H9 (cell line): ENCODE data around the gene TRNT1. TPM values are rescaled to one million over a fixed set of nuclear protein-coding genes. Genes with fewer than 3 reads are reported as not detected.

Source experiments
- DNase-seq: peaks from one replicate; pipeline ENCODE4 v3.0.0-alpha.2; 2017
- H2AFZ ChIP-seq: one replicate; pipeline ENCODE4 v1.6.1; 2013; ENCODE audit warnings: mild to moderate bottlenecking, low read length, control low read depth, moderate library complexity
- H2AK5ac ChIP-seq: 2 replicates; pipeline ENCODE4 v1.6.1; 2013; ENCODE audit warnings: low read length, control low read depth, mixed read lengths; ENCODE audit not compliant: insufficient read length
- H2BK120ac ChIP-seq: one replicate; pipeline ENCODE4 v1.6.1; 2013; ENCODE audit warnings: low read depth, mild to moderate bottlenecking, low read length, control low read depth, inconsistent platforms; ENCODE audit not compliant: poor library complexity, severe bottlenecking
- H2BK12ac ChIP-seq: 2 replicates; pipeline ENCODE4 v1.6.1; 2013; ENCODE audit warnings: low read length, control low read depth, mixed read lengths, low read depth; ENCODE audit not compliant: insufficient read length
- H2BK15ac ChIP-seq: 2 replicates; pipeline ENCODE4 v1.6.1; 2013; ENCODE audit warnings: low read depth, low read length, control low read depth
- H2BK20ac ChIP-seq: one replicate; pipeline ENCODE4 v1.6.1; 2013; ENCODE audit warnings: low read depth, mild to moderate bottlenecking, low read length, control low read depth, inconsistent platforms; ENCODE audit not compliant: poor library complexity, severe bottlenecking
- H2BK5ac ChIP-seq: 2 replicates; pipeline ENCODE4 v1.6.1; 2013; ENCODE audit warnings: low read length, control low read depth, mixed read lengths; ENCODE audit not compliant: insufficient read length
- H3K14ac ChIP-seq: 2 replicates; pipeline ENCODE4 v1.6.1; 2013; ENCODE audit warnings: low read length, control low read depth; ENCODE audit not compliant: insufficient read depth
- H3K18ac ChIP-seq: 2 replicates; pipeline ENCODE4 v1.6.1; 2013; ENCODE audit warnings: low read depth, mild to moderate bottlenecking, mixed read lengths, low read length, control low read depth; ENCODE audit not compliant: insufficient read length
- H3K23ac ChIP-seq: 2 replicates; pipeline ENCODE4 v1.6.1; 2013; ENCODE audit warnings: low read length, control low read depth, mixed read lengths, low read depth; ENCODE audit not compliant: insufficient read length
- H3K23me2 ChIP-seq: 2 replicates; pipeline ENCODE4 v1.6.1; 2013; ENCODE audit warnings: low read depth, mild to moderate bottlenecking, mixed read lengths, low read length, control low read depth; ENCODE audit not compliant: insufficient read length, poor library complexity, severe bottlenecking
- H3K27ac ChIP-seq: 2 replicates; pipeline ENCODE4 v1.5.1; 2013; ENCODE audit warnings: low read length, control low read depth, mixed read lengths, low read depth; ENCODE audit not compliant: insufficient read length
- H3K27me3 ChIP-seq: 2 replicates; pipeline ENCODE4 v1.6.1; 2013; ENCODE audit warnings: low read length, control low read depth, inconsistent platforms; ENCODE audit not compliant: insufficient read depth
- H3K4ac ChIP-seq: 2 replicates; pipeline ENCODE4 v1.6.1; 2013; ENCODE audit warnings: low read depth, mild to moderate bottlenecking, control low read depth, inconsistent platforms, low read length, moderate library complexity
- H3K4me1 ChIP-seq: 2 replicates; pipeline ENCODE4 v1.6.1; 2013; ENCODE audit warnings: low read length, control low read depth, inconsistent platforms; ENCODE audit not compliant: insufficient read depth
- H3K4me2 ChIP-seq: 2 replicates; pipeline ENCODE4 v1.6.1; 2013; ENCODE audit warnings: low read length, control low read depth, mixed read lengths; ENCODE audit not compliant: insufficient read length, insufficient read depth
- H3K56ac ChIP-seq: 2 replicates; pipeline ENCODE4 v1.6.1; 2013; ENCODE audit warnings: low read depth, mild to moderate bottlenecking, mixed read lengths, low read length, control low read depth; ENCODE audit not compliant: insufficient read length
- H3K79me1 ChIP-seq: 2 replicates; pipeline ENCODE4 v1.6.1; 2013; ENCODE audit warnings: low read depth, mild to moderate bottlenecking, moderate library complexity, low read length, control low read depth, inconsistent platforms; ENCODE audit not compliant: insufficient read depth, poor library complexity, severe bottlenecking
- H3K79me2 ChIP-seq: 2 replicates; pipeline ENCODE4 v1.6.1; 2013; ENCODE audit warnings: low read length, control low read depth, inconsistent platforms; ENCODE audit not compliant: insufficient read depth
- H3K9ac ChIP-seq: 2 replicates; pipeline ENCODE4 v1.6.1; 2013; ENCODE audit warnings: low read length, control low read depth, mixed read lengths; ENCODE audit not compliant: insufficient read length; ENCODE audit errors: extremely low read depth
- H3K9me3 ChIP-seq: one replicate; pipeline ENCODE4 v1.6.1; 2013; ENCODE audit warnings: low read depth, low read length, inconsistent platforms; ENCODE audit not compliant: control insufficient read depth
- H3T11ph ChIP-seq: one replicate; pipeline ENCODE4 v1.6.1; 2013; ENCODE audit warnings: mild to moderate bottlenecking, low read length, control low read depth, inconsistent platforms
- H4K20me1 ChIP-seq: one replicate; pipeline ENCODE4 v1.6.1; 2013; ENCODE audit not compliant: control insufficient read depth, insufficient read length, insufficient read depth
- H4K5ac ChIP-seq: 2 replicates; pipeline ENCODE4 v1.6.1; 2013; ENCODE audit warnings: low read depth, mild to moderate bottlenecking, mixed read lengths, low read length, control low read depth; ENCODE audit not compliant: insufficient read length
- H4K8ac ChIP-seq: replicated peaks from 2 replicates; pipeline ENCODE4 v1.6.1; 2013; ENCODE audit warnings: low read length, control low read depth, mixed read lengths, low read depth; ENCODE audit not compliant: insufficient read length
- H4K91ac ChIP-seq: 2 replicates; pipeline ENCODE4 v1.6.1; 2013; ENCODE audit warnings: low read depth, mild to moderate bottlenecking, moderate library complexity, mixed read lengths, low read length, control low read depth; ENCODE audit not compliant: insufficient read length
- H3K27ac Mint-ChIP-seq, 3 experiments: 2 replicates in 2 of 3; 3 replicates in 1 of 3; pipeline ENCODE4 v1.8.0; 2020 to 2021; ENCODE audit warnings: mixed read lengths in 3 of 3, mild to moderate bottlenecking in 1 of 3, moderate library complexity in 1 of 3
- H3K27me3 Mint-ChIP-seq: 2 replicates; pipeline ENCODE4 v1.8.0; 2021; ENCODE audit warnings: low read depth, mild to moderate bottlenecking, moderate library complexity, mixed read lengths
- H3K36me3 Mint-ChIP-seq, 3 experiments: 2 replicates in 2 of 3; 3 replicates in 1 of 3; pipeline ENCODE4 v1.8.0; 2020 to 2021; ENCODE audit warnings: low read depth in 3 of 3, mixed read lengths in 3 of 3; ENCODE audit not compliant: insufficient read depth in 1 of 3
- H3K4me1 Mint-ChIP-seq, 2 experiments: 2 replicates each; pipeline ENCODE4 v1.8.0; 2020; ENCODE audit warnings: mixed read lengths in 2 of 2
- H3K4me3 Mint-ChIP-seq, 2 experiments: 2 replicates in 1 of 2; 3 replicates in 1 of 2; pipeline ENCODE4 v1.8.0; 2020 to 2021; ENCODE audit warnings: mild to moderate bottlenecking in 2 of 2, mixed read lengths in 2 of 2, moderate library complexity in 1 of 2
- H3K9me3 Mint-ChIP-seq, 2 experiments: 2 replicates in 1 of 2; 3 replicates in 1 of 2; pipeline ENCODE4 v1.8.0; 2020; ENCODE audit warnings: mild to moderate bottlenecking in 2 of 2, mixed read lengths in 2 of 2, moderate library complexity in 1 of 2
- CTCF ChIP-seq: fragments of 200-600 bp; sonication (generic); conservative IDR thresholded peaks from 3 replicates; pipeline ENCODE4 v1.8.0; 2021; ENCODE audit warnings: antibody characterized with exemption, mild to moderate bottlenecking
- WGBS: extraction: QIAGEN DNeasy Blood & Tissue Kit; methylation state at CpG from one replicate; pipeline ENCODE4 v1.1.7; 2013; ENCODE audit warnings: missing lambda C conversion rate, low lambda C conversion rate, mixed read lengths; ENCODE audit not compliant: insufficient read length; ENCODE audit errors: extremely low coverage; 5-methylcytosine and 5-hydroxymethylcytosine counted together
- total RNA-seq: library from RNA; stranded (reverse); gene quantifications from 2 replicates; pipeline ENCODE4 v1.2.1, GENCODE V29; 2021

TRNT1 gene
- total RNA-seq, 1 experiment from 2014 or later: 49.2 TPM

- no peak overlapping the region for H2AK5ac ChIP-seq
- H3K4ac ChIP-seq: no peak overlapping the region
- no peaks in the 10 kb centered on the region for H3K79me1 ChIP-seq
- no peak overlapping the region for H3T11ph ChIP-seq
- H4K91ac ChIP-seq: no peak overlapping the region
- H3K9me3 Mint-ChIP-seq: no peaks in the 10 kb centered on the region
- H3K23me2 ChIP-seq: no peaks in the 10 kb centered on the region
- peaks cover 4 to 8% of the 10 kb centered on the region in 2 experiments; a peak in 3 of 4 replicates for H3K4me1 Mint-ChIP-seq
- H3K4me2 ChIP-seq: no peak overlapping the region
- no peak overlapping the region for H2AFZ ChIP-seq
- H2BK120ac ChIP-seq: no peak overlapping the region
- H2BK15ac ChIP-seq: no peak overlapping the region
- no peaks in the 10 kb centered on the region for H3K9me3 ChIP-seq
- H2BK20ac ChIP-seq: no peak overlapping the region
- H2BK5ac ChIP-seq: no peak overlapping the region
- H3K27ac ChIP-seq: no peak overlapping the region
- no CpG with 5 or more reads among the region's 6 CpGs for WGBS
- H3K56ac ChIP-seq: no peak overlapping the region
- no peak overlapping the region for H3K23ac ChIP-seq
- H3K36me3 Mint-ChIP-seq: peaks cover 26 to 52% (median 51%) of the 10 kb centered on the region in 3 experiments
- no peak overlapping the region for H4K8ac ChIP-seq
- no peak overlapping the region for H3K27ac Mint-ChIP-seq
- no peaks in the 10 kb centered on the region for H4K20me1 ChIP-seq
- no peaks in the 10 kb centered on the region for H3K27me3 ChIP-seq
- no peaks in the 10 kb centered on the region for H3K4me1 ChIP-seq
- no peaks in the 10 kb centered on the region for H3K27me3 Mint-ChIP-seq
- no peak overlapping the region for H3K18ac ChIP-seq
- no peak overlapping the region for H3K4me3 Mint-ChIP-seq
- TF ChIP-seq CTCF: no peak
- H4K5ac ChIP-seq: no peak overlapping the region
- no peak overlapping the region for H2BK12ac ChIP-seq
- H3K9ac ChIP-seq: no peak overlapping the region
- no peak overlapping the region for H3K14ac ChIP-seq
- no peak for DNase-seq
- H3K79me2 ChIP-seq: peaks cover 5% of the 10 kb centered on the region; the same call in 1 of the 2 replicates
Measured at GRCh38 chr3:3133500-3133899, 6.8 kb downstream of the TRNT1 start.
